GM10248 (cell line): ENCODE data around the gene USP30.

Experiments used
- CTCF ChIA-PET: fragments of 300-600 bp; sonication (Branson Sonifier 250); formaldehyde crosslinking; extraction: SDS; loops from one replicate; lab custom pipeline; 2021; ENCODE audit warnings: antibody characterized with exemption; lab: Yijun Ruan, JAX
- POLR2A ChIA-PET: fragments of 350-650 bp; sonication (Branson Sonifier 250); formaldehyde crosslinking; extraction: SDS; loops from one replicate; lab custom pipeline; 2020; ENCODE audit warnings: antibody characterized with exemption; lab: Yijun Ruan, JAX
- DNase-seq: peaks from one replicate; pipeline ENCODE4 v3.0.0; 2012; ENCODE audit errors: extremely low spot score
- CTCF ChIP-seq: IDR thresholded peaks from 2 replicates; pipeline ENCODE4 v1.5.1; 2012; ENCODE audit warnings: mild to moderate bottlenecking, low read depth; ENCODE audit errors: extremely low read depth, missing control alignments, control extremely low read depth

Gene USP30

DNA sequence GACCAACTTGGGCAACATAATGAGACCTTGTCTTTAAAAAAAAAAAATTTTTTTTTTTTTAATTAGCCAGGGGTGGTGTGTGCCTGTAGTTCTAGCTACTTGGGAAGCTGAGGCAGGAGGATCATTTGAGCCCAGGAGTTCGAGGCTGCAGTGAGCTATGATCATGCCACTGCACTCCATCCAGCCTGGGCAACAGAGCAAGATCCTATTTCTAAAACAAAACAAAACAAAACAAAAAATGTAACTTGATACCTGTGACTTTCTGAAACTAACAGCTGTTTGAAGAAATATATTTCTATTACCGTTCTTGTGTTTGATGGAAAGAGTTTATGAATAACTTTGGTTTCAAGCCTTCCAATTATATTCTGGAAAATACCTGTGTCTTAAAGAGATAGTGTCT is 62.3 kb downstream of the USP30 start:
- TF ChIP-seq CTCF, result no peak
- no peak for DNase-seq
- ChIA-PET POLR2A (no interaction called here), CTCF (interaction anchor here (1.2 to 3.3 kb wide), 3 partner anchors 14 to 280 kb away, joined by 3 to 14 read pairs (median 4); no protein-coding TSS in a partner anchor)

DNA sequence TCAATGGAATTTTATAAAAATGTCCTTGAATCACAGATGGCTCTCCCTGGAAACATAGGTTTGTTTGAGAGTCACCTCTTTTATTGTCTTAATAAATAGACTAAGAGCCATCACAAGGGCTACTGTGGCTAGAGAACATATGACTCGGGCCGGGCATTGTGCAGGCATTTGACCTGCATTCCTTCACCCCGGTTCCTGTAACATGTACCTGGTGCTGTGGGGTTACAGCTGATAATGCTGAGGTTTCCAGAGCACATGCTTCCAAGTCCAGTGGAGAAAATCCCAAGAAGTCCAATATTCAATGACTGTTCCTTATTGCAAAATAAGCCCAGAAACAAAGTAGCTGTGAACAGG is 63.0 kb downstream of the USP30 start:
- DNase-seq, result no peak
- no peak for TF ChIP-seq CTCF
- POLR2A ChIA-PET, result no interaction called here
- CTCF ChIA-PET, result interaction anchor here (1.2 to 1.4 kb wide), 2 partner anchors 14 to 279 kb away, joined by 3 to 4 read pairs; no protein-coding TSS in a partner anchor

DNA sequence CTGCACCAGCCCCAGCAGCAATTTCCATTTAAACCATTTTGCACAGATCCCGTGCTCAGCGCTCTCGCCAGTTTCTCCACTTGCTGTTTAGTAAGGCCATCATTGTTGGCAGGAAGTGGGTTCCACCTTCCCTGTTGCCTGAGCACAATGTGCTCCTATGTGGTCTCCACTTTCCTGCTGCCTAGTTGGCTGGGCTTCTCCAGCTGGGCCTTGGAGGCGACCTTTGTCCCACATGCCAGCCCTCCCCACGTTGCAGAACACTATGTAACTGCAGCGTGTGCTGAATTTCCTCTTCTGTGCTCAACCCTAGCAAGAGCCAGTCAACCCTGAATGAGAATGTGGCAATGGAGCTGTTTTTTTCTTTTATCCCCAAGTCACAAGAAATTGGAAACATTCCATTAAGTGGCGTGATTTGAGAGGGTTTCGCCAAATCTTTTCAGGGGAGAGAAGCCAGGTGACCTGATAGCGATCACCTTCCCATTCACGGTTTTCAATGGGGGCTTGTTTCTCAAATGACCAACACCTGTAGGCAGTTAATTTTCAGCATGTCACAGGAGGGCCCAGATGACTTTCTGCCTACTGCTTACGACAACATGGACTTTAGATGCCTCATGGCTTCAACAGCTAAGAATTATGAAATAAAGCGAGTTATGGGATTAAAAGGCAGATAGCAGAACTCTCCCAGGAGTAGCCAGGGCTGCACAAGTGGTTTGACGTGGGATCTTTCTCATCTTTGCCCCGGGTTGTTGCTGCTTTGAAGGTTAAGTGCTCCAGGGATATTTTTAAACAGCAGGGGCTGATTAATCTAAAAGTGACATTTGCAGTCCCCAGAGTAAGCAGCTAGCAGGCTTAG is 63.6 kb downstream of the USP30 start, which contains the start of gene ACACB:
TSS of gene ACACB (plus strand) at position 830 of the 853 bp plus-strand sequence. CDS start 22,819 bp downstream, outside the sequence.
- CTCF ChIA-PET, result interaction anchor here (1.2 kb wide), 1 partner anchor 278 kb away, joined by 4 read pairs; no protein-coding TSS in a partner anchor
- POLR2A ChIA-PET, result no interaction called here
- DNase-seq, result no peak
- TF ChIP-seq CTCF, result no peak

DNA sequence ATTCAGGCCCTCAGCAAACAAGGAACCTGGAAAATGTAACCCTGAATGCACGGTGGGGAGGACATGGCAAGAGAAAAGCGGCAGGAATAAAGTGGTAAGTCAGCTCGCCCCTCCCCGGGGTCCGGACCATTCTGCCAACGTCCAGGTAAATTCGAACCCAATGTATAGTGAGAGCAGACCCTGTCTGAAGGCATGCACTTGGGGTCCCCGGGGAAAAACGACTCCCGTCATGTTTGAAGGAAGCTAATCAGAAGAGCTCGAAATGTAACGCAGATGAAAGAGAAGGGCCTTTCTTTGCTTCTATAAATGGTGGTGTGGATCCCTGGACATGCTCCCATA is 64.2 kb downstream of the USP30 start:
- POLR2A ChIA-PET, result no interaction called here
- CTCF ChIA-PET, result interaction anchor here (0.7 kb wide), 1 partner anchor 269 kb away, joined by 4 read pairs; no protein-coding TSS in a partner anchor
- no peak for TF ChIP-seq CTCF
- DNase-seq, result no peak

DNA sequence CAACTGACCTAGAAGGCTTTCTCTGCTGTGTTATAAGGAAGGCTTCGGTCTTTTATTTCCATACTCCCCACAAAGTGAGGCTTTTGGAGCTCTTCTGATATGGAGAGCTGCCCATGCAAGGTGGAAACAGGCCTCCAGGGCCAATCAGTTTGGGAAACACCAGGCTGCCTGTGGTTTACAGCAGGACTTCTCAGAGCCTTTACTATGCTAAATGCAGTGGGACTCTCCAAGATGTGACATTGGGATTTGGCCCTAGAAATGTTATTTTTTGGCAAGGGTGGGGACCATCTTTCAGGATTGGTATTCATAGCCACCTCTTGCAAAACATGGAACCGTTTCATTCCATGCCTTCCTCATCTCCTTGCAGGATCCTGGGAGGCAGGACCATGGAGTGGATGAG is 67.7 kb downstream of the USP30 start:
- no peak for TF ChIP-seq CTCF
- POLR2A ChIA-PET, result no interaction called here
- CTCF ChIA-PET, result interaction anchor here (1.5 to 5.0 kb wide), 2 partner anchors 9 to 18 kb away, joined by 4 to 25 read pairs; no protein-coding TSS in a partner anchor
- no peak for DNase-seq

DNA sequence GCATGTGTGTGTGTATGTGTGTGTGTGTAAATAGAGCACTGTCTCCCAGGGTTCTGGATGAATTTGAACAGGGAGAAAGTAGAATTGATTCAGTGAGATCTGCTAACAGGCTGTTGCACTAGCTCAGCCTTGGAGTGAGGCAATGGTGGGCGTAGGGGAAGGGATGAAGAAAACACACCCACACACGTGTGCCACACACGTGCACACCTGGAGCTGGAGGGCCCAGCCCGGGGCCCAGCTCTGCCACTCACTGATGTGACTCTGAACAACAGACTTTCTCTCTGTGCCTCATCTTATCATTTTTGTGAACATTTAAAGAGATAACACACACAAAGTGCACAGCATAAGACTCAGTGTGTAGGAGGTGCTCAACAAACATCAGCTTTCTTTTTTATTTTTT is 68.2 kb downstream of the USP30 start:
- no peak for DNase-seq
- ChIA-PET POLR2A (interaction anchor here (0.5 kb wide), 1 partner anchor 21 kb away, joined by 4 read pairs; no protein-coding TSS in a partner anchor), CTCF (interaction anchor here (1.5 to 5.0 kb wide), 2 partner anchors 9 to 18 kb away, joined by 4 to 25 read pairs; no protein-coding TSS in a partner anchor)
- no peak for TF ChIP-seq CTCF
